ENCODE results near the gene ZBTB7C.

DNA sequence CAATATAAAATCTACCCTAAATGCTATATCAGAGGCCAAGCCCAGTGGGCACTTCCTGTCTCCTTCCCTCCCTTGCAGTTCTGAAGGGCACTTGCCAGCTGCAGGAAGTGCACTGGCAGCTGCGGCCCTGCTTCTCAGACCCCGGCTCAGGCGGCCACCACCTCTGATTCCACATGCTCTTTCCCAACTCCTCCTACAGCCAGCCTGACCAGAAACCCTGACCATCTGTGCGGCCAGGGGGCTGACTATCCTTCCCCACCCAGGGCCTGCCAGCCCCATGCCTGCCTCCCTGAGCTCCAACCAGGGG lies 88.6 kb downstream of the ZBTB7C start:
- TF ChIP-seq, protein P1, sequence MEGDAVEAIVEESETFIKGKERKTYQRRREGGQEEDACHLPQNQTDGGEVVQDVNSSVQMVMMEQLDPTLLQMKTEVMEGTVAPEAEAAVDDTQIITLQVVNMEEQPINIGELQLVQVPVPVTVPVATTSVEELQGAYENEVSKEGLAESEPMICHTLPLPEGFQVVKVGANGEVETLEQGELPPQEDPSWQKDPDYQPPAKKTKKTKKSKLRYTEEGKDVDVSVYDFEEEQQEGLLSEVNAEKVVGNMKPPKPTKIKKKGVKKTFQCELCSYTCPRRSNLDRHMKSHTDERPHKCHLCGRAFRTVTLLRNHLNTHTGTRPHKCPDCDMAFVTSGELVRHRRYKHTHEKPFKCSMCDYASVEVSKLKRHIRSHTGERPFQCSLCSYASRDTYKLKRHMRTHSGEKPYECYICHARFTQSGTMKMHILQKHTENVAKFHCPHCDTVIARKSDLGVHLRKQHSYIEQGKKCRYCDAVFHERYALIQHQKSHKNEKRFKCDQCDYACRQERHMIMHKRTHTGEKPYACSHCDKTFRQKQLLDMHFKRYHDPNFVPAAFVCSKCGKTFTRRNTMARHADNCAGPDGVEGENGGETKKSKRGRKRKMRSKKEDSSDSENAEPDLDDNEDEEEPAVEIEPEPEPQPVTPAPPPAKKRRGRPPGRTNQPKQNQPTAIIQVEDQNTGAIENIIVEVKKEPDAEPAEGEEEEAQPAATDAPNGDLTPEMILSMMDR (IDR thresholded peaks at IDR 0.05), result no peak
- no peak for TF ChIP-seq EZH2 (IDR thresholded peaks at IDR 0.05)
- no peak for TF ChIP-seq EZH2phosphoT487 (IDR thresholded peaks at IDR 0.05)
